Sigmoid colon (tissue), 4 donors: Measurements from ENCODE around the gene C1orf53.

Source experiments
- EP300 ChIP-seq, 4 donors: sonication (generic); formaldehyde crosslinking; IDR thresholded peaks; one replicate each; pipeline ENCODE4 v1.6.1; 2017; ENCODE audit warnings: antibody characterized with exemption in 4 of 4
- POLR2A ChIP-seq, 2 donors: fragments of 450-650 bp; IDR thresholded peaks; one replicate each; pipeline ENCODE4 v1.6.1; 2016; ENCODE audit warnings: antibody characterized with exemption in 2 of 2, mild to moderate bottlenecking in 2 of 2, moderate library complexity in 2 of 2
- POLR2AphosphoS5 ChIP-seq, 4 donors: sonication (generic); formaldehyde crosslinking; IDR thresholded peaks; one replicate each; pipeline ENCODE4 v1.6.1; 2017; ENCODE audit warnings: antibody characterized with exemption in 4 of 4
- TF ChIP-seq, protein P1 (sequence below), 4 experiments: fragments of 450-650 bp in 3 of 4; fragments of 200-600 bp in 1 of 4; IDR thresholded peaks; one replicate each; pipeline ENCODE4 v1.5.1; 2016 to 2019; ENCODE audit warnings: antibody characterized with exemption in 4 of 4, mild to moderate bottlenecking in 3 of 4, moderate library complexity in 2 of 4

DNA sequence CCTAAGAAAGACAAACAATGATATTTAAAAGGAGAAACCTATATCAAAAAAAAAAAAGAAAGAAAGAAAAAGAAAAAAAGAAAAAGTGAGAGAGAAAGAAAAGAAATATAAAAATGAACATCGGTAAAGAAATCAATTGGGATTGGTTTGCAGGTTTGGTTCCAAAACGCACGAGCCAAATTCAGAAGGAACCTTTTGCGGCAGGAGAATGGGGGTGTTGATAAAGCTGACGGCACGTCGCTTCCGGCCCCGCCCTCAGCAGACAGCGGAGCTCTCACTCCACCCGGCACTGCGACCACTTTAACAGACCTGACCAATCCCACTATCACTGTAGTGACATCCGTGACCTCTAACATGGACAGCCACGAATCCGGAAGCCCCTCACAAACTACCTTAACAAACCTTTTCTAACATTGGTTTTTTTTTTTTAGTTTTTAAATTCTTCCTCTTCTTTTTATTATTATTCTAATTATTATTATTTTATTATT lies 26.5 kb downstream of the C1orf53 start:
- TF ChIP-seq, protein P1, sequence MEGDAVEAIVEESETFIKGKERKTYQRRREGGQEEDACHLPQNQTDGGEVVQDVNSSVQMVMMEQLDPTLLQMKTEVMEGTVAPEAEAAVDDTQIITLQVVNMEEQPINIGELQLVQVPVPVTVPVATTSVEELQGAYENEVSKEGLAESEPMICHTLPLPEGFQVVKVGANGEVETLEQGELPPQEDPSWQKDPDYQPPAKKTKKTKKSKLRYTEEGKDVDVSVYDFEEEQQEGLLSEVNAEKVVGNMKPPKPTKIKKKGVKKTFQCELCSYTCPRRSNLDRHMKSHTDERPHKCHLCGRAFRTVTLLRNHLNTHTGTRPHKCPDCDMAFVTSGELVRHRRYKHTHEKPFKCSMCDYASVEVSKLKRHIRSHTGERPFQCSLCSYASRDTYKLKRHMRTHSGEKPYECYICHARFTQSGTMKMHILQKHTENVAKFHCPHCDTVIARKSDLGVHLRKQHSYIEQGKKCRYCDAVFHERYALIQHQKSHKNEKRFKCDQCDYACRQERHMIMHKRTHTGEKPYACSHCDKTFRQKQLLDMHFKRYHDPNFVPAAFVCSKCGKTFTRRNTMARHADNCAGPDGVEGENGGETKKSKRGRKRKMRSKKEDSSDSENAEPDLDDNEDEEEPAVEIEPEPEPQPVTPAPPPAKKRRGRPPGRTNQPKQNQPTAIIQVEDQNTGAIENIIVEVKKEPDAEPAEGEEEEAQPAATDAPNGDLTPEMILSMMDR (IDR thresholded peaks at IDR 0.05) = no peak
- no peak for TF ChIP-seq POLR2AphosphoS5 (IDR thresholded peaks at IDR 0.05)
- TF ChIP-seq POLR2A (IDR thresholded peaks at IDR 0.05) = no peak
- no peak for TF ChIP-seq EP300 (IDR thresholded peaks at IDR 0.05)
